Raji (cell line): ENCODE data around the gene USP9Y.

Experiments
- POLR2A ChIP-seq: IDR thresholded peaks from 2 replicates; pipeline ENCODE4 v1.6.1; 2011; ENCODE audit warnings: low read depth, low read length, control low read depth; ENCODE audit not compliant: insufficient read depth

Gene USP9Y

DNA sequence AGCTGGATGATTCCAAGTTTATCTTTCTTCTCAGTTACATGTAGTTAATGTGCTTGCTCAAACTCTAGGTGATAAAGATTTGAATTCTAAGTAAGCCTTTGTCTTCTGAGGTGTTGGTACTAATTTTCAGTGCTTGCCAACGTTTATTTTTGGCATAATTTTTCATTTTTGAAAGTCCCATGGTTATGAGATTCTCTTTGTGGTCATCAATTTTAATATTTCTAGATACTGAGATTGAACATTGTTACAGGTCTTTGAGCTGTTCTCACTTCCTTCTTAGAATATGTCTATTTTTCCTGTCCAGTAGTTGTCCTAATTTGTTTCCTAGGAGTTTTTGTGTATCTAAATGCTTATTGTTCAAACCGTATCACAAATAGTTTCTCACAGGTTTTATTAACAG lies 40.4 kb downstream of the USP9Y start:
- no peak for TF ChIP-seq POLR2A

DNA sequence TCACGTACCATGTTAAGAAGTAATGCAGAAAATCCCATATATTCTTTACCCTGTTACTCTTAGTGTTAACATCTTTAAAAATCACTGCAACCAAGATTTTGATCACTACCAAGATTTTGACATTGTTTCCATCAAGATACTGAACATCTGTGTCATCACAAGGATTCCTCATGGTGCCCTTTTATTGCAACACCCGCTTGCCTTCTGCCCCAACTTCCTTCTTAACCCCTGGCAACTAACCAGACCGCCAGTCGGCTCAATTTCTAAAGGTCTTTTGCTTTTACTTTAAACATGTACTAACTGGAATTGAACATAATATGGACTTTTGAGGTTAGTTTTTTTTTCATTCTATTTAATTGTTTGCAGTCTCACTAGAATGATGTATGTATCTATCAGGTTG lies 41.7 kb downstream of the USP9Y start:
- TF ChIP-seq POLR2A, result no peak

DNA sequence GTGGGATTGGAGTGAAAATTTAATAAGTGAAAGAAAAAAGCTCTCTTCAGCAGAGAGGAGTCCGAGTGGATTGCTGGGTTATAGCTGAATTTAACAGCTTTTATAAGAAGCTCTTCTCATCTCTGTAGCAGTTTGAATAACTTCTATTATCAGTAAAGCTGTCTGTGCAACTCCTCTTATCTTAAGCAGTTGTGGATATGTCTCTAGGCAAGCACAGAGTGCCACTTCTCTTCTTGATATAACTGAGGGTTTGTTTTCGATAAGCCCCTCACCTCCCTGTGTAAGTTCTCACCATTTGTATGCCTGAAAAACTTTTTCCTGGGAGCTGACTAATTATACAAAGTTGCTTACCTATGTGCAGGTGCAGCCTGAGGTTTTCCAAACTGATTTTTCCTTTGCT lies 43.1 kb downstream of the USP9Y start:
- TF ChIP-seq POLR2A, result no peak

DNA sequence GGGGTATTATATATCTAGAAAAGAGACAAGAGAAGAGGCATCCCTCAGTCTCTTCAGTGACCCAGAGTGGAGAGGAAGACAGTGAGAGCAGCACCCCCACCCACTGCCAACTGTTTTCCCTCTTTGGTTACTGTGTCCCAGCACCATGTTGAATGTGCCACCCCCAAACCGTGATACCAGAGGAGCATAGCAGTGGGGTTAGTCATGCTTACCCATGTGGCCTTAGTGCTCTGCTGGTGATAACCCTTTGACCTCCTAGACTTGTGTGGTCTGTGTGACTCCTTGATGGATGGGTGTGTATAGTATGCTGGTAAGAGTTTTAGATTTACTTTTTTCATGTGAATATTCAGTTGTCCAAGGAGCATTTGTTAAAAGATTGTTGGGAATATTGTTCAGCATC lies 48.3 kb downstream of the USP9Y start:
- no peak for TF ChIP-seq POLR2A

DNA sequence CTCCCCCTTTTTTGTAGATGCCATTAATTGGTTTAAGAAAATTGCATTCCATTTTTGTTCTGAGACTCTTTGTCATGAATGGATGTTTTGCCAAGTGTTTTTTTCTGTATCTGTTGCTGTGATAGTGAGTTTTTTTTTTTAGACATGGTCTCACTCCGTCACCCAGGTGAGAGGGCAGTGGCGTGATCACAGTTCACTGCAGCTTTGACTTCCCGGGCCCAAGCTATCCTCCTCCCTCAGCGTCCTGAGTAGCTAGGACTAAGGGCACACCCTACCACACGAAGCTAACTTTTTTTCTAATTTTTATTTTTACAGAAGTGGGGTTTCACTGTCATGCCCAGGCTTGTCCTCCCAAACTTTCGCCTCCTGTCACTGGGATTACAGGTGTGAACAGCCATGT lies 51.8 kb downstream of the USP9Y start:
- no peak for TF ChIP-seq POLR2A

DNA sequence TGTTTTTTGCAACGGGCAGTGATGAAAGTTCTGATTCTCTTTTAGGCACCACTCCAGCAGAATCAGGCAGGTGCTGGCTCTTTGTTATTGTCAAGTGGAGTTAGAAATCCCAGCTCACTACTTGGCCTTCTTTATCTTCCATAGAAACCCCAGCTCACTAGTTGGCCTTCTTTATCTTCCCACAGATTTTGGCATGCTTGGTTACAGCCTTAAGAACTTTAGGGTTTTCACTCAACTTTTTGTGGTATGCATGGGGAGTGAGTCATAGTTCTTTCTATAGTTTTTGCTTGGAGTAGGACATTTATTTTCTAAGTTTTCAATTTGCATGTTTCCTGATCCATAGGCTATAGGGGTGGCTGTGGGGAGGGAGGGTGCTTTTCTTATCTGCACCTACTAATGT lies 55.0 kb downstream of the USP9Y start:
- no peak for TF ChIP-seq POLR2A

DNA sequence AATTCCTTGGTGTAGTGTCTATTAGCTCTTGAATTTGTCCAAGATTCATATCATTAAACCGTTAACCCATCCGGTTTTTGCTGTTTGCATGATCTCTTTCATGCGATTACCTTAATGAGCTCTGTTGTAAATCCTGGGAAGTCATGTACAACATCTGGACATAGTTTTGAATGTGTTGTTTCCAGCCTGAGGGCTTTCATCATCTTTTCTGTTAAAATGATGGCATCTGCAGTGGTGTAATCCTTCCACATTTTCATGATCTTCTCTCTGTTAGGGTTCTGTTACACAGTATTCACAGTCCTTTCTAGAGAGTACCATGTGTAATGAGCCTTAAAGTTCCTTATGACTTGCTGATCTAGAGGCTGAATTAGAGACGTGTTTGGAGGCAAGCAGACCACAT lies 64.9 kb downstream of the USP9Y start:
- TF ChIP-seq POLR2A, result no peak

DNA sequence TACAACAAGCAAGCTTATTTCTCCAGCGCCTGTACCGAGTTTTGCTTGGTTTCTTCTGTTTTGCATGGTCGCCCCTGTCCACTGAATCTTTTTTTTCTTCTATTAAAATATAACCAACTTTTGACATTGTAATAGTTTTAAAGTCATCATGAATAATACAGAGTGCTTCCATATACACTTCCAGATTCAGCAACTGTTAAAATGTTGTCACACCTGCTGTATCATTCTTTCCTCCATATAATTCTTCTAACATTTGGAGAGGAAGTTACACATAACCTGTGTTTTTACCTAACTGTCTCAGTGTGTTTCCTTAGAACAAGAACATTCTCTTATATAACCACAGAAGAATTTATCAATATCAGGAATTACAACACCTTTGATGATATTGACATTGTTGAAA lies 83.5 kb downstream of the USP9Y start:
- TF ChIP-seq POLR2A, result no peak

DNA sequence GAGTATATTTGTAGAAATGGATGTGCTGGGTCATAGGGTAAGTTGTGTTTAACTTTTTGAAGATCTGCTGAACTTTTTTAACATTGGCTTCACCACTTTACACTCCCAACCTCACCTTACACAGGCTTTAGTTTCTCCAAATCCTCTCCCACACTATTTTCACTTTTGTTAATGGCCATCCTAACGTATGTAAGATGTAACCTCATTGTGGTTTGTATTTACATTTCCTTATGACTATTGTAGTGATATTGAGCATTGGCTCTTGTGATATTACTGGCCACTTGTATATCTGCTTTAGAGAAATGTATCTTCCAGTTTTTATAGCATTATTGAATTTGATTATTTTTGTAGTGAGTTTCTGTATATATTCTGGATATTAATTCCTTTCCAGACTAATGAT lies 93.0 kb downstream of the USP9Y start:
- no peak for TF ChIP-seq POLR2A

DNA sequence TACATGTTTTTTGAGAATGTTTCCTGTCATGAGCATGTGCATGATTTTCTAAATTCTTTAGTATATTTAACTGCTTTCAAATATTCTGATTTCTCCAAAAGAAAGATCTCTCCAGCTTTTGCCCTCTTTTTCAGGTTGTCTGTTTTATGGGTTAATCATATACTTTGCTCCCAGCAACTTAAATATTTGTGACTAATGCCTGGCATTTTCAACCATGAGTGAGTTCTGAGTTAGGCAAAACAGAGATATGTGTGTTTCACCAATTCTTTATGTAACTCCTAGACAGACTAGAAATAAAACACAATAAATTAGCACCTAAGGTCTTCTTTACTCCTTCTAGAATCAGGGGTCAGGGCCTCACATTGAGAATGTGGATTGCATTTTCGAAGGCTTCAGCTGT lies 107.0 kb downstream of the USP9Y start:
- no peak for TF ChIP-seq POLR2A

DNA sequence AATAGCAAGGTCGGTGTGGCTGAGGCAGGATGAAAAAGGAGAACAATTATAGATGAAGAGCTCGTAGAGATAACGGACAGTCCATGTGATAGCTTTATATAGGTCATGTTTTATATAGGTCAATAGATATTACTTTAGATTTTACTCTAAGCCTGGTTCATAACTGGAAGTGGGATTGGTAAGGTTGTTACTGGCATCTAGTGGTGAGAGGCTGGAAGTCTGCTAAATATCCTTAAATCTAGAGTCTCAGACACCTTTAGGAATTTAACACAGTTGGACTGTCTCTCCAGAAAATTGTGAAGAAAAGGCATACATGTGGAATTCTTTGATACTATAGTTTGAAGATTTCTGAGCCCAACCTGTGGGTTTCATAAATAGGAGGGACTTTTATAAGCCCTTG lies 108.0 kb downstream of the USP9Y start:
- TF ChIP-seq POLR2A, result no peak

DNA sequence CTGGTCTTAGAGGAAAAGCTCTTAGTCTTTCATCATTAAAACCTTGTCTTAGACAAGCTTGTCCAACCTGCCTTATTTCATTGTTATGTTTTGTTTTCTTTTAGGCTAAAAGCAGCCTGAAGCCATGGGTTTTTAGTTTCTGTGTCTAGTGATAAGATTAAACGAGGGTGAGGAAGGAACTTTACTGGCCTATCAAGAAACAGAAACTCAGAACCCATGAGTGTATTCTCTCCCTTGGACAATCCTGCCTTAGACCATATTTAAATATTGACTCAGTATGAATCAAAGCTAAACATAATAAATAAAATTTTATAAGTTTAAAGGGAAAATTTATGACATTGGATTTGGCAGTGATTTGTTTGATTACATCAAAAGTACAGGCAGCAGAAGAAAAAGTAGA lies 122.4 kb downstream of the USP9Y start:
- no peak for TF ChIP-seq POLR2A

DNA sequence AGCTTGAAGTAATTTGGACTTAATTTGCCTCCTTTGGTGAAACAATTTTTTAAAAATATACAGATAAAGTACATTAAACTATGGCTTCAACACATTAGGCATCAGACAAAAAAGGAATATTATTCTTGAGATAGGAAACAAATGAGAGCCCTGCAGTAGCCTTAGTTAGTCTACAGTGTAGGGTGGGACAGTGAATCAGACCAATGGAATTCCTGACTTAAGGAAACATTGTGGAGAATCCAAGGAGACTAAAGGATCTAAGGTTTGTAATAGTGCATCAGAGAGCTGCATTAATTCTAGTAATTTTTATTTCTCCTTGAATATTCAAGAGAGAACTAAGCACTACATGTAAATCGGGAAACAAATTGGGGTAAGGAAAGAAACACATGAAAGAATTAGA lies 125.8 kb downstream of the USP9Y start:
- TF ChIP-seq POLR2A, result no peak

DNA sequence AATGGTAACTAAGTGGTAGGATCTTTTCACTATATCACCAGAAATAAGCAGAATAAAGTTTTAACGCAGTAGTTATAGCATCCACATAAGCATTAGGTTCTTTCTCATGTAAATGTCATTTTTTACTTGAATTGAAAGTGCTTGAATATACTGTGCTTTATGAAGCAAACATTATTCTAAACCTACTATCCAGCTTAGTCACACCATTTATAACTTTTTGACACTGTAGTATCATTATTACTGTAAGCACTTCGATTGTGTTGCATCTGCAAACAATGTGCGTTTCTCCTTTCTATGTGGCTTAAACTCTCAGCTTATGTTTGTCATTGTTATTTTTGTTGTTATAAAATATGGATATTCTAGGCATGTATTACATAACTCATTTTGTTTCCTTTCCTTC lies 132.3 kb downstream of the USP9Y start:
- TF ChIP-seq POLR2A, result no peak

DNA sequence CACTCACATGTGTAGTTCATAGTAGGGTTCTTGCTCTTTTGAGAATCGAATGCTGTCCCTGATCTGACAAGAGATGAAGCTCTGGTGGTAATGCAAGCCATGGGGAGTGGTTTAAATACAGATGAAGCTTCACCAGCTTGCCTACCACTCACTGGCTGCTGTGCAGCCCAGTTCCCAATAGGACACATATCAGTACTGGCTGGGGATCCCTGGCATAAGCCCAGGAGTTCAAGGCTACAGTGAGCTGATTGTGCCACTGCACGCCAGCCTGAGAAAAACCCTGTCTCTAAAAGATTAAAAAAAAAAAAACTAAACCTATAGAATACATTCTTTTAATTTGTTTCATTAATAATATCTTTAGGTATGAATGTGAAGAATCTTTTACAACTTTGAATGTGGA lies 136.5 kb downstream of the USP9Y start:
- no peak for TF ChIP-seq POLR2A

DNA sequence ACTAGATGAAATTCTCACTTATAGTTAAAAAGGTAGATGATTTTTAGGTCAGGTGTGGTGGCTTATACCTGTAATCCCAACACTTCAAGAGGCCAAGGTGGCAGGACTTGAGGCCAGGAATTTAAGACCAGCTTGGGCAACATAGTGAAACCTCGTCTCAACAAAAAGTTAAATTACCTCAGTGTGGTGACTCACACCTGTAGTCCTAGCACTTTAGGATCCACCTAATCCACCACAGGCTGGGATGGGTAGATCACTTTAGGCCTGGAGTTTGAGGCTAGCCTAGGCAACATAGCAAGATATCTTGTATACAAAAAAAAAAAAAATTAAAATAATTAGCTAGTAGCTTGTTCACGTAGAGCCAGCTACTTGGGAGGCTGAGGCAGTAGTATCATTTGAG lies 140.3 kb downstream of the USP9Y start:
- TF ChIP-seq POLR2A, result no peak

DNA sequence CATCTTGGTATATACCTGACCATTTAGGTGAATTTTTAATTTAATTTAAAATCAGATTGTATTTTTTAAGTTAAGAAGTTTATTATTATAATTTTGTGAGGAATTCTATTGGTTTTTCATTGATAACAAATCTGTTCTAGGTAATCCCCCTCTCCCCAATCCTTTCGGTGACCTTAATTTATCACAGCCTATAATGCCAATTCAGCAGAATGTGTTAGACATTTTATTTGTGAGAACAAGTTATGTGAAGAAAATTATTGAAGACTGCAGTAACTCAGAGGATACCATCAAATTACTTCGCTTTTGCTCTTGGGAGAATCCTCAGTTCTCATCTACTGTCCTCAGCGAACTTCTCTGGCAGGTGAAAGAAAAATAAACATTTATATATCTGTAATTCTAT lies 145.8 kb downstream of the USP9Y start:
- no peak for TF ChIP-seq POLR2A

DNA sequence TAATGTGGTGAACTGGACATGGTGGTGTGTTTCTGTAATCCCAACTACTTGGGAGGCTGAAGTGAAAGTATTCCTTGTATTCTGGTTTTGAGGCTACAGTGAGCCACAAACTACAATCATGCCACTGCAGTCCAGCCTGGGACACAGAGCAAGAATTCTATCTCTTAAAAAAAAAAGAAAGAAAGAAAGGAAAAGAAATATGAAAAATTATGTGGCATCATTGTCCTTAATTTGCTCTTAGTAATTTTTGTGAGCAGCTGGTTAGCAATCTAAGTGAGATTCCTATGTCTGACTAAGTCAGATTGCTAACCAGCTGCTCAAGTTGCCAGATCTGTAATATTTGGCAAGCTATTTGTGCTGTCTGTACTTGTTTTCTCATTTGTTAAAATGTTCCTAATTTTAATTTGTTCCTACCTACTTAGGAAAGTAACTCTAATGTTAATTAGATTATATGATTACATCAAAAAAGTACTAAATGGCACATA lies 154.8 kb downstream of the USP9Y start:
- no peak for TF ChIP-seq POLR2A
